GM12872 (cell line): ENCODE results near the gene PPIP5K1.

ENCODE experiments used
- CTCF ChIP-seq: IDR thresholded peaks from 3 replicates; pipeline ENCODE4 v1.5.1; 2011; ENCODE audit warnings: low read depth, mild to moderate bottlenecking, low read length, moderate library complexity; ENCODE audit not compliant: insufficient read depth

PPIP5K1 gene

DNA sequence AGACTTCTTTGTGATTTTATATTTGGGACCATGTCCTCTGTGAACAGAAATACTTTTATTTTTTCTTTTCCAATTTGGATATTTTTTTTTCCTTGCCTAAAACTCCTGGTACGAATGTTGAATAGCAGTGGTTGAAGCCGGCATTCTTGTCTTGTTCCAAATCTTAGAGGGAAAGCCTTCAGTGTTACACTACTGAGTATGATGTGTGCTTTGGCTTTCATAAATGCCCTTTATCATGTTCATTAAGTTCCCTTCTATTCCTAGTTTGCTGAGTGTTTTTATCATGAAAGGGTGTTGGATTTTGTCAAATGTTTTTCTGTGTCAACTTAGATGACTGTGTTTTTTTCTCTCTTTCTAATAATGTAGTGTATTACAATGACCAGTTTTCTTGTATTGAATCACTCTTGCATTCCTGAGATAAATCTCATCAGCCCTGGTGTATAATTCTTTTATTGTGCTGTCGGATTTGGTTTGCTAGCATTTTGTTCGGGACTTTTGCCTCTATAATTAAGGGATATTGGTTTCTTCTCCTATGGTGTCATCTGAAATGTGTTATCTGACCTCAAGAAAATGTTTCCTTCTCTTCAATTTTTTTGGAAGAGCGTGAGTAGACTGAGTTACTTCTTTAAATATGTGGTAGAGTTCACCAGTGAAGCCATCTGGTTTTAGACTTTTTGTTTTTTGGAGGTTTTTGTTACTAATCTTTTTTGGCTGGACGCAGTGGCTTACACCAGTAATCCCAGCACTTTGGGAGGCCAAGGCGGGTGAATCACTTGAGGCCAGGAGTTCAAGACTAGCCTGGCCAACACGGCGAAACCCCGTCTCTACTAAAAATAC is 39.3 kb downstream of the PPIP5K1 start:
- no peak for TF ChIP-seq CTCF

DNA sequence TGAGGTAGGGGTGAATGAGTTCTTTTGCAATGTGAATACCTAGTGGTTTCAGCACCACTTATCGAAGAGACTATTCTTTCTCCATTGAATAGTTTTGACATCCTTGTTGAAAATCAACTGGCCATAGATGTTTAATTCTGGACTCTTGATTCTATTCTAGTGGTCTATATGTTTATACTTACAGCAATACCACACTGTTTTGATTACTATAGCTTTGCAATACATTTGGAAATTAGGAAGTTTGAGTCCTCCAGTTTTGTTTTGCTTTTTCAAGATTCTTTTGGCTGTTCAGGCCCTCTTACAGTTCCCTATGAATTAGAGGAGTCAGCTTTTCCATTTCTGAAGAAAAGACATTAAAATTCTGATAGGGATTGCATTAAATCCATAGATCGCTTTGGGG is 42.5 kb downstream of the PPIP5K1 start:
- TF ChIP-seq CTCF, result no peak

DNA sequence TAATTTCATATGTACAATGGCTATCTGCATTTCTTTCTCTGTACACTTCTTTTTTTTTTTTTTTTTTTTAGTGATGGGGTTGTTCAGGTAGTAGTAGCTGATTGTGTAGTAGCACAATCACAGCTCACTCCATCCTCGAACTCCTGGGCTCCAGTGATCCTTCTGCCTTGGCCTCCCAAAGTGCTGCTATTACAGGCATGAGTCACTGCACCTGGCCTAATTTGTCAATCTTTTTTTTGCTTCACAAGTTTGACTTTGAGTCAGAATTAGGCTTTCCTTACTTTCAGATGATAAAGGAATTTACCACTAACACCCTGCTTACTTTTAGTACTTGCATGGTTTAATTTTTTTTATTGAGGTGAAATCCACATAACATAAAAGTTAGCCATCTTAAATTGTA is 44.6 kb downstream of the PPIP5K1 start:
- no peak for TF ChIP-seq CTCF

DNA sequence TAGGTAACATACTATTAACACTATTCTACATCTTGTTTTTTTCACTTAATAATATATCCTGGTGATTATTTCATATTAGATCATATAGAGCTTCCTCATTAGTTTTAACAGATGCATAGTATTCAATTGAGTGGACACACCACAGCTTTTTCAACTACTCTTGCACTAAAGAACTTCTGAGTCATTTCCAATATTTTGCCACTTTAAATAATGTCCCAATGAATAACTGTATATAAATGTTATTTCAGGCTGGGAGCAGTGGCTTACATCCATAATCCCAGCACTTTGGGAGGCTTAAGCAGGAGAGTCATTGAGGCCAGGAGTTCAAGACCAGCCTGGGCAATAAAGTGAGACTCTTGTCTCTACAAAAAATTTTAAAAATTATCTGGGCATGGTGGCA is 45.7 kb downstream of the PPIP5K1 start:
- no peak for TF ChIP-seq CTCF

- no peak for TF ChIP-seq CTCF
These were observed 48.2 kb downstream of the PPIP5K1 start for GRCh38 chr15:43541785-43542184.

GRCh38 chr15:43538091-43538490 is 51.9 kb downstream of the PPIP5K1 start:
- TF ChIP-seq CTCF, result no peak

GRCh38 chr15:43534897-43535296 is 55.1 kb downstream of the PPIP5K1 start:
- TF ChIP-seq CTCF, result no peak
